MM.1S (cell line): ENCODE data around the gene PGBD4.

Experiments
- DNase-seq: peaks from one replicate; pipeline ENCODE4 v3.0.0-alpha.2; 2015
- H2AFZ ChIP-seq: fragments of 300-600 bp; sonication (generic); 2 replicates; pipeline ENCODE4 v1.6.0; 2016; ENCODE audit warnings: antibody characterized with exemption, low read length
- H3F3A ChIP-seq: fragments of 300-600 bp; sonication (generic); 2 replicates; pipeline ENCODE4 v1.6.1; 2016; ENCODE audit warnings: mild to moderate bottlenecking, antibody characterized with exemption, low read length, moderate library complexity, mixed read lengths; ENCODE audit not compliant: insufficient read depth
- H3K27ac ChIP-seq: fragments of 300-600 bp; sonication (generic); 2 replicates; pipeline ENCODE4 v1.5.1; 2016; ENCODE audit warnings: mild to moderate bottlenecking, low read length
- H3K27me3 ChIP-seq: fragments of 300-600 bp; sonication (generic); replicated peaks from 2 replicates; pipeline ENCODE4 v1.6.0; 2016; ENCODE audit warnings: low read length; ENCODE audit not compliant: insufficient read depth
- H3K36me3 ChIP-seq: fragments of 300-600 bp; sonication (generic); replicated peaks from 2 replicates; pipeline ENCODE4 v1.6.1; 2016; ENCODE audit warnings: mild to moderate bottlenecking, low read length, mixed read lengths; ENCODE audit not compliant: insufficient read depth
- H3K4me1 ChIP-seq: fragments of 300-600 bp; sonication (generic); 2 replicates; pipeline ENCODE4 v1.6.1; 2016; ENCODE audit warnings: low read length, mixed read lengths
- H3K4me2 ChIP-seq: fragments of 300-600 bp; sonication (generic); 2 replicates; pipeline ENCODE4 v1.6.0; 2016; ENCODE audit warnings: low read depth, low read length
- H3K4me3 ChIP-seq: fragments of 300-600 bp; sonication (generic); 2 replicates; pipeline ENCODE4 v1.5.1; 2016; ENCODE audit warnings: low read length, mixed read lengths
- H3K79me2 ChIP-seq: fragments of 300-600 bp; sonication (generic); 2 replicates; pipeline ENCODE4 v1.6.1; 2016; ENCODE audit warnings: mixed run types, low read length, mixed read lengths
- H3K9ac ChIP-seq: fragments of 300-600 bp; sonication (generic); 2 replicates; pipeline ENCODE4 v1.6.1; 2016; ENCODE audit warnings: low read length, mixed read lengths
- H3K9me2 ChIP-seq: fragments of 300-600 bp; sonication (generic); replicated peaks from 2 replicates; pipeline ENCODE4 v1.6.1; 2016; ENCODE audit warnings: mild to moderate bottlenecking, low read length, mixed read lengths; ENCODE audit not compliant: insufficient read depth
- H3K9me3 ChIP-seq: fragments of 300-600 bp; sonication (generic); replicated peaks from 2 replicates; pipeline ENCODE4 v1.6.1; 2016; ENCODE audit warnings: mild to moderate bottlenecking, low read length, mixed read lengths; ENCODE audit not compliant: insufficient read depth
- H4K20me1 ChIP-seq: fragments of 300-600 bp; sonication (generic); 2 replicates; pipeline ENCODE4 v1.6.1; 2016; ENCODE audit warnings: mild to moderate bottlenecking, low read length, moderate library complexity, mixed read lengths; ENCODE audit not compliant: insufficient read depth
- CTCF ChIP-seq: fragments of 300-600 bp; sonication (generic); IDR thresholded peaks from 2 replicates; pipeline ENCODE4 v1.5.1; 2016; ENCODE audit warnings: antibody characterized with exemption, low read length, mixed read lengths
- EZH2 ChIP-seq: fragments of 300-600 bp; sonication (generic); optimal IDR thresholded peaks from 2 replicates; pipeline ENCODE3; 2017; ENCODE audit warnings: low read depth, mild to moderate bottlenecking, antibody characterized with exemption, low read length, mixed read lengths
- EZH2phosphoT487 ChIP-seq: fragments of 300-600 bp; sonication (generic); IDR thresholded peaks from 2 replicates; pipeline ENCODE4 v1.6.1; 2018; ENCODE audit warnings: antibody characterized with exemption, low read length

The PGBD4 gene

GRCh38 chr15:34107315-34107714 is 5.4 kb downstream of the PGBD4 start:
- no peak for TF ChIP-seq EZH2phosphoT487
- no peak for TF ChIP-seq CTCF
- TF ChIP-seq EZH2: no peak

GRCh38 chr15:34109797-34110663 is 8.1 kb downstream of the PGBD4 start:
- H2AFZ ChIP-seq: no peak overlapping the region
- no peaks in the 10 kb centered on the region for H3K79me2 ChIP-seq
- no peaks in the 10 kb centered on the region for H3K36me3 ChIP-seq
- no peak overlapping the region for H3K4me2 ChIP-seq
- no peak overlapping the region for H3K27ac ChIP-seq
- no peak overlapping the region for H3K9ac ChIP-seq
- H3F3A ChIP-seq: no peaks in the 10 kb centered on the region
- TF ChIP-seq CTCF: peak; percentile 56
- TF ChIP-seq EZH2: no peak
- TF ChIP-seq EZH2phosphoT487: no peak
- no peak overlapping the region for H3K4me3 ChIP-seq
- no peaks in the 10 kb centered on the region for H3K4me1 ChIP-seq
- no peak for DNase-seq
- H3K9me2 ChIP-seq: no peaks in the 10 kb centered on the region
- H3K27me3 ChIP-seq: no peaks in the 10 kb centered on the region
- no peaks in the 10 kb centered on the region for H3K9me3 ChIP-seq
- H4K20me1 ChIP-seq: no peaks in the 10 kb centered on the region

More at GRCh38 chr15:34107315-34107714, 5.4 kb downstream of the PGBD4 start:
- no peaks in the 10 kb centered on the region for H4K20me1 ChIP-seq
- no peak overlapping the region for H3K27ac ChIP-seq
- no peak overlapping the region for H3K4me2 ChIP-seq
- H3K9me2 ChIP-seq: no peaks in the 10 kb centered on the region
- H3K9ac ChIP-seq: no peak overlapping the region
- DNase-seq: no peak
- H3K4me3 ChIP-seq: no peak overlapping the region
- no peak overlapping the region for H2AFZ ChIP-seq
- no peaks in the 10 kb centered on the region for H3K9me3 ChIP-seq
- no peaks in the 10 kb centered on the region for H3K27me3 ChIP-seq
- H3F3A ChIP-seq: 0 out of 2 replicates have a peak, but pooled peaks cover under 1% of the 10 kb centered on the region
- no peaks in the 10 kb centered on the region for H3K36me3 ChIP-seq
- peaks cover 6% of the 10 kb centered on the region; the same call in 1 of the 2 replicates for H3K4me1 ChIP-seq
- peaks cover 8% of the 10 kb centered on the region for H3K79me2 ChIP-seq

- DNase-seq: no peak
- H3F3A ChIP-seq: no peaks in the 10 kb centered on the region
- H3K9me3 ChIP-seq: no peaks in the 10 kb centered on the region
- no peaks in the 10 kb centered on the region for H3K79me2 ChIP-seq
- H3K4me1 ChIP-seq: no peaks in the 10 kb centered on the region
- H3K36me3 ChIP-seq: no peaks in the 10 kb centered on the region
- no peaks in the 10 kb centered on the region for H4K20me1 ChIP-seq
- no peak overlapping the region for H2AFZ ChIP-seq
- no peak overlapping the region for H3K27ac ChIP-seq
- H3K4me3 ChIP-seq: no peak overlapping the region
- TF ChIP-seq EZH2phosphoT487 (no peak), CTCF (no peak), EZH2 (no peak)
- H3K9ac ChIP-seq: no peak overlapping the region
- H3K27me3 ChIP-seq: no peaks in the 10 kb centered on the region
- no peak overlapping the region for H3K4me2 ChIP-seq
- H3K9me2 ChIP-seq: no peaks in the 10 kb centered on the region
Observed at GRCh38 chr15:34111488-34111887, 9.6 kb downstream of the PGBD4 start.
